ENCODE measurements around the gene RSPO1. TPM values are rescaled to one million over a fixed set of nuclear protein-coding genes. Genes with fewer than 3 reads are reported as not detected.
A peak's percentile ranks its signal among the peaks of the same experiment; 100 is the strongest.

The RSPO1 gene
- total and polyA plus RNA-seq, 3 experiments from 2014 or later, result not detected

GRCh38 chr1:37634992-37635902 lies 555 bp upstream of the RSPO1 start:
- peak overlapping the region in 5 of 7 donors; percentile 50 to 78 (median 57) for H3K4me3 Mint-ChIP-seq
- ChIA-PET CTCF (no interaction called here), POLR2A (no interaction called here)
- H3K9me3 Mint-ChIP-seq, result no peaks in the 10 kb centered on the region
- Histone ChIP-seq H3K9me3 (ENCODE audit: low read length) (no peaks in the 10 kb centered on the region), H3K27me3 (ENCODE audit: insufficient read depth, low read length, poor library complexity, severe bottlenecking) (peaks cover 50% of the 10 kb centered on the region), H3K36me3 (ENCODE audit: insufficient read depth, low read length) (no peaks in the 10 kb centered on the region), H3K27ac (ENCODE audit: low read depth, low read length) (no peak overlapping the region), H3K4me1 (ENCODE audit: insufficient read depth, low read length) (no peaks in the 10 kb centered on the region), H3K4me3 (ENCODE audit: low read length) (no peak overlapping the region)
- no peak for DNase-seq
- peaks cover 4 to 20% (median 5%) of the 10 kb centered on the region in 3 donors for H3K4me1 Mint-ChIP-seq
- no peaks in the 10 kb centered on the region for H3K36me3 Mint-ChIP-seq
- peaks cover 49 to 57% of the 10 kb centered on the region in 2 donors for H3K27me3 Mint-ChIP-seq
- H3K27ac Mint-ChIP-seq, result no peak overlapping the region

GRCh38 chr1:37633938-37634243 lies 801 bp downstream of the RSPO1 start:
- H3K27ac Mint-ChIP-seq, result no peak overlapping the region
- ChIA-PET POLR2A (no interaction called here), CTCF (no interaction called here)
- peak overlapping the region in 2 of 7 donors; percentile 43 to 44 for H3K4me3 Mint-ChIP-seq
- H3K4me1 ChIP-seq (ENCODE audit: insufficient read depth, low read length), result no peaks in the 10 kb centered on the region
- no peaks in the 10 kb centered on the region for H3K36me3 Mint-ChIP-seq
- H3K27me3 Mint-ChIP-seq, result peaks cover 62 to 69% of the 10 kb centered on the region in 2 donors
- H3K9me3 Mint-ChIP-seq, result no peaks in the 10 kb centered on the region
- no peaks in the 10 kb centered on the region for H3K36me3 ChIP-seq (ENCODE audit: insufficient read depth, low read length)
- no peak overlapping the region for H3K27ac ChIP-seq (ENCODE audit: low read depth, low read length)
- H3K9me3 ChIP-seq (ENCODE audit: low read length), result no peaks in the 10 kb centered on the region
- peaks cover 4 to 20% (median 5%) of the 10 kb centered on the region in 3 donors for H3K4me1 Mint-ChIP-seq
- peaks cover 59% of the 10 kb centered on the region for H3K27me3 ChIP-seq (ENCODE audit: insufficient read depth, low read length, poor library complexity, severe bottlenecking)
- no peak overlapping the region for H3K4me3 ChIP-seq (ENCODE audit: low read length)
- no peak for DNase-seq

GRCh38 chr1:37633040-37633937 lies 1.4 kb downstream of the RSPO1 start:
- no peak overlapping the region for H3K4me3 ChIP-seq (ENCODE audit: low read length)
- Mint-ChIP-seq H3K27ac (no peak overlapping the region), H3K27me3 (peaks cover 66 to 75% of the 10 kb centered on the region in 2 donors), H3K4me3 (peak overlapping the region in 2 of 7 donors; percentile 17 to 65), H3K4me1 (peaks cover 4 to 20% (median 5%) of the 10 kb centered on the region in 3 donors), H3K36me3 (no peaks in the 10 kb centered on the region), H3K9me3 (no peaks in the 10 kb centered on the region)
- CTCF ChIA-PET, result no interaction called here
- H3K27ac ChIP-seq (ENCODE audit: low read depth, low read length), result no peak overlapping the region
- H3K27me3 ChIP-seq (ENCODE audit: insufficient read depth, low read length, poor library complexity, severe bottlenecking), result peaks cover 59% of the 10 kb centered on the region
- no peaks in the 10 kb centered on the region for H3K36me3 ChIP-seq (ENCODE audit: insufficient read depth, low read length)
- POLR2A ChIA-PET, result no interaction called here
- no peaks in the 10 kb centered on the region for H3K4me1 ChIP-seq (ENCODE audit: insufficient read depth, low read length)
- no peak for DNase-seq
- no peaks in the 10 kb centered on the region for H3K9me3 ChIP-seq (ENCODE audit: low read length)

GRCh38 chr1:37631036-37631435 lies 3.7 kb downstream of the RSPO1 start:
- no peak for DNase-seq
- Histone ChIP-seq H3K36me3 (ENCODE audit: insufficient read depth, low read length) (no peaks in the 10 kb centered on the region), H3K4me3 (ENCODE audit: low read length) (no peak overlapping the region), H3K27me3 (ENCODE audit: insufficient read depth, low read length, poor library complexity, severe bottlenecking) (peaks cover 57% of the 10 kb centered on the region), H3K27ac (ENCODE audit: low read depth, low read length) (no peak overlapping the region), H3K9me3 (ENCODE audit: low read length) (no peaks in the 10 kb centered on the region), H3K4me1 (ENCODE audit: insufficient read depth, low read length) (no peaks in the 10 kb centered on the region)
- Mint-ChIP-seq H3K4me1 (peaks cover 4 to 20% (median 5%) of the 10 kb centered on the region in 3 donors), H3K27me3 (peaks cover 66 to 84% of the 10 kb centered on the region in 2 donors), H3K9me3 (no peaks in the 10 kb centered on the region), H3K4me3 (no peak overlapping the region), H3K27ac (no peak overlapping the region), H3K36me3 (no peaks in the 10 kb centered on the region)
- ChIA-PET CTCF (no interaction called here), POLR2A (no interaction called here)

- Mint-ChIP-seq H3K4me3 (no peak overlapping the region), H3K27me3 (peaks cover 64 to 82% of the 10 kb centered on the region in 2 donors), H3K27ac (no peak overlapping the region), H3K4me1 (peaks cover 4 to 20% (median 5%) of the 10 kb centered on the region in 3 donors), H3K36me3 (no peaks in the 10 kb centered on the region), H3K9me3 (no peaks in the 10 kb centered on the region)
- Histone ChIP-seq H3K4me3 (ENCODE audit: low read length) (no peak overlapping the region), H3K27me3 (ENCODE audit: insufficient read depth, low read length, poor library complexity, severe bottlenecking) (peaks cover 53% of the 10 kb centered on the region), H3K4me1 (ENCODE audit: insufficient read depth, low read length) (no peaks in the 10 kb centered on the region), H3K9me3 (ENCODE audit: low read length) (no peaks in the 10 kb centered on the region), H3K36me3 (ENCODE audit: insufficient read depth, low read length) (no peaks in the 10 kb centered on the region), H3K27ac (ENCODE audit: low read depth, low read length) (no peak overlapping the region)
- DNase-seq, result no peak
- ChIA-PET CTCF (interaction anchor here (1.1 kb wide), 1 partner anchor 52 kb away, joined by 3 read pairs; no protein-coding TSS in a partner anchor), POLR2A (no interaction called here)
Measured at GRCh38 chr1:37630426-37631028, 4.2 kb downstream of the RSPO1 start.

GRCh38 chr1:37629726-37630425 lies 4.8 kb downstream of the RSPO1 start:
- CTCF ChIA-PET, result interaction anchor here (1.1 to 1.4 kb wide), 2 partner anchors 27 to 52 kb away, joined by 3 to 4 read pairs; no protein-coding TSS in a partner anchor
- no peaks in the 10 kb centered on the region for H3K36me3 Mint-ChIP-seq
- Histone ChIP-seq H3K27ac (ENCODE audit: low read depth, low read length) (no peak overlapping the region), H3K4me1 (ENCODE audit: insufficient read depth, low read length) (no peaks in the 10 kb centered on the region), H3K27me3 (ENCODE audit: insufficient read depth, low read length, poor library complexity, severe bottlenecking) (peaks cover 47% of the 10 kb centered on the region), H3K9me3 (ENCODE audit: low read length) (no peaks in the 10 kb centered on the region), H3K4me3 (ENCODE audit: low read length) (no peak overlapping the region), H3K36me3 (ENCODE audit: insufficient read depth, low read length) (no peaks in the 10 kb centered on the region)
- no peak overlapping the region for H3K4me3 Mint-ChIP-seq
- peaks cover 58 to 81% of the 10 kb centered on the region in 2 donors for H3K27me3 Mint-ChIP-seq
- peak overlapping the region in 1 of 8 donors; percentile 24 for H3K27ac Mint-ChIP-seq
- no peak for DNase-seq
- H3K4me1 Mint-ChIP-seq, result peaks cover 0 to 15% (median 1%) of the 10 kb centered on the region in 3 donors
- H3K9me3 Mint-ChIP-seq, result no peaks in the 10 kb centered on the region
- POLR2A ChIA-PET, result no interaction called here

GRCh38 chr1:37629008-37629407 lies 5.7 kb downstream of the RSPO1 start:
- CTCF ChIA-PET, result interaction anchor here (0.9 to 1.4 kb wide), 2 partner anchors 26 to 53 kb away, joined by 3 to 4 read pairs; no protein-coding TSS in a partner anchor

More at GRCh38 chr1:37629008-37629407, 5.7 kb downstream of the RSPO1 start:
- H3K36me3 ChIP-seq (ENCODE audit: insufficient read depth, low read length), result no peaks in the 10 kb centered on the region
- no peaks in the 10 kb centered on the region for H3K36me3 Mint-ChIP-seq
- no peak for DNase-seq
- peaks cover 0 to 11% (median under 1%) of the 10 kb centered on the region in 3 donors for H3K4me1 Mint-ChIP-seq
- no peak overlapping the region for H3K4me3 ChIP-seq (ENCODE audit: low read length)
- H3K4me3 Mint-ChIP-seq, result no peak overlapping the region
- no peaks in the 10 kb centered on the region for H3K4me1 ChIP-seq (ENCODE audit: insufficient read depth, low read length)
- H3K27me3 ChIP-seq (ENCODE audit: insufficient read depth, low read length, poor library complexity, severe bottlenecking), result peaks cover 46% of the 10 kb centered on the region
- no peak overlapping the region for H3K27ac ChIP-seq (ENCODE audit: low read depth, low read length)
- peaks cover 56 to 86% of the 10 kb centered on the region in 2 donors for H3K27me3 Mint-ChIP-seq
- no peaks in the 10 kb centered on the region for H3K9me3 ChIP-seq (ENCODE audit: low read length)
- H3K27ac Mint-ChIP-seq, result peak overlapping the region in 1 of 8 donors; percentile 44
- no peaks in the 10 kb centered on the region for H3K9me3 Mint-ChIP-seq
- POLR2A ChIA-PET, result no interaction called here

Data from CD8-positive, alpha-beta memory T cell (primary cell).